ENCODE results near the gene SURF4. TPM values are rescaled to one million over a fixed set of nuclear protein-coding genes. Genes with fewer than 3 reads are reported as not detected.
A peak's percentile ranks its signal among the peaks of the same experiment; 100 is the strongest.

SURF4 gene
- total and polyA plus RNA-seq, 2 of the 13 experiments (the other 11 are each of a cell fraction or from before 2014, with no cell fraction given) = 220 to 265 TPM

GRCh38 chr9:133375116-133375723 is 640 bp downstream of the SURF4 start:
- Histone ChIP-seq H3K79me2 (ENCODE audit: insufficient read depth, low read length) (peaks cover 53% of the 10 kb centered on the region), H3K4me2 (ENCODE audit: low read depth, low read length) (peak overlapping the region; percentile 73), H3K9ac (ENCODE audit: insufficient read depth, low read depth, low read length) (peak overlapping the region; percentile 99), H3K36me3 (replicated peaks in 1 of 2; ENCODE audit: control insufficient read depth in 1 of 2, insufficient read depth in 2 of 2, low read length in 2 of 2) (peaks cover 8 to 32% of the 10 kb centered on the region in 2 experiments; a peak in 4 of 5 replicates), H4K20me1 (ENCODE audit: insufficient read depth, low read length) (peaks cover 49% of the 10 kb centered on the region), H2AFZ (ENCODE audit: low read length) (no peak overlapping the region), H3K4me1 (ENCODE audit: insufficient read depth, low read length) (peaks cover 78% of the 10 kb centered on the region), H3K27ac (ENCODE audit: extremely low read length, insufficient read depth, low read length) (peak overlapping the region; percentile 97), H3K9me3 (ENCODE audit: low read length) (no peaks in the 10 kb centered on the region), H3K4me3 (replicated peaks in 1 of 3; ENCODE audit: insufficient read depth in 1 of 3, low read depth in 2 of 3, low read length in 3 of 3) (peak overlapping the region; percentile 66 to 86 (median 76)), H3K27me3 (ENCODE audit: control insufficient read depth in 1 of 2, insufficient read depth in 2 of 2, low read length in 2 of 2) (no peaks in the 10 kb centered on the region)
- DNase-seq (ENCODE audit: low spot score) (peak; percentile 67), FAIRE-seq (peak; percentile 75), ATAC-seq (peak; percentile 46)
- in situ Hi-C loops (cut with HindIII; ENCODE audit: extremely low pct_ligation_motif_present, low pct_unique_long_range_greater_than_20kb) (no loop called here), intact Hi-C loops (cut with micrococcal nuclease; ENCODE audit: unreplicated experiment) (no loop called here)
- ChIA-PET CTCF (ENCODE audit: low intra/inter-chr PET ratio, low total read pairs) (no interaction called here), POLR2A (interaction anchor here (0.6 to 2.0 kb wide), 11 partner anchors 9 to 650 kb away, joined by 3 to 13 read pairs (median 4); partner anchors contain the start of genes BRD3OS, CACFD1, MED22 and RPL7A)
- TSS peak; percentile 79 for BruUV-seq (replicated peaks)
- WGBS (ENCODE audit: low lambda C conversion rate) = under 1% methylated on average over 8 of the region's 39 CpGs
- TF ChIP-seq ZNF142 (CRISPR knock-in tag; IDR thresholded peaks at IDR 0.05) (no peak), HNRNPH1 (optimal IDR thresholded peaks at IDR 0.05; ENCODE audit: low read depth, low read length) (no peak), RXRB (CRISPR knock-in tag; IDR thresholded peaks at IDR 0.05; ENCODE audit: borderline replicate concordance) (no peak), ATF5 (CRISPR knock-in tag; IDR thresholded peaks at IDR 0.05; ENCODE audit: low read depth) (no peak), PHF21A (CRISPR knock-in tag; IDR thresholded peaks at IDR 0.05) (no peak; the same call in 1 of the 2 replicates), ZBTB14 (CRISPR knock-in tag; IDR thresholded peaks at IDR 0.05) (no peak), PLRG1 (conservative IDR thresholded peaks at IDR 0.05) (no peak), TCF12 (IDR thresholded peaks at IDR 0.05) (no peak), TCF12 (CRISPR knock-in tag; IDR thresholded peaks at IDR 0.05) (no peak), ZFP91 (CRISPR knock-in tag; IDR thresholded peaks at IDR 0.05; ENCODE audit: borderline replicate concordance) (no peak; the same call in 1 of the 2 replicates), MIXL1 (CRISPR knock-in tag; IDR thresholded peaks at IDR 0.05) (no peak), RNF2 (conservative IDR thresholded peaks at IDR 0.05; ENCODE audit: low read depth) (no peak), KDM4B (CRISPR knock-in tag; IDR thresholded peaks at IDR 0.05) (no peak), MAF1 (CRISPR knock-in tag; IDR thresholded peaks at IDR 0.05; ENCODE audit: borderline replicate concordance) (no peak), HMG20B (CRISPR knock-in tag; conservative IDR thresholded peaks at IDR 0.05) (no peak), NCOA5 (CRISPR knock-in tag; IDR thresholded peaks at IDR 0.05) (no peak), HOXD1 (CRISPR knock-in tag; IDR thresholded peaks at IDR 0.05) (0 out of 2 replicates have a peak, but pooled peaks have one; percentile 34)
